SKM-1 (cell line): ENCODE results near the gene HSPB6.
A peak's percentile ranks its signal among the peaks of the same experiment; 100 is the strongest.

Source experiments
- DNase-seq: peaks from one replicate; lab custom pipeline; 2025; ENCODE audit not compliant: unreplicated experiment; lab: John Stamatoyannopoulos, UW

HSPB6 gene

DNA sequence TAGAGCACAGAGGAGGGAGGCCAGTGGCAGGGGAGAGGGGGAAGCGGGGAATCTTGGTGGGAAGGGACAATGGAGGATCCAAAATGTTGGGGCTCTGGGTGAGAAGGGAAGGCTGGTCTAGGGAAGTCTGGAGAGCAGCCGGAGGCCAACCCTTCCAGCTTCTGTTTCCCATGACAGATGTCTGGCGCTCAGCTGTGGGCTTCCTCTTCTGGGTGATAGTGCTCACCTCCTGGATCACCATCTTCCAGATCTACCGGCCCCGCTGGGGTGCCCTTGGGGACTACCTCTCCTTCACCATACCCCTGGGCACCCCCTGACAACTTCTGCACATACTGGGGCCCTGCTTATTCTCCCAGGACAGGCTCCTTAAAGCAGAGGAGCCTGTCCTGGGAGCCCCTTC lies 10.3 kb downstream of the HSPB6 start:
- DNase-seq, result no peak

DNA sequence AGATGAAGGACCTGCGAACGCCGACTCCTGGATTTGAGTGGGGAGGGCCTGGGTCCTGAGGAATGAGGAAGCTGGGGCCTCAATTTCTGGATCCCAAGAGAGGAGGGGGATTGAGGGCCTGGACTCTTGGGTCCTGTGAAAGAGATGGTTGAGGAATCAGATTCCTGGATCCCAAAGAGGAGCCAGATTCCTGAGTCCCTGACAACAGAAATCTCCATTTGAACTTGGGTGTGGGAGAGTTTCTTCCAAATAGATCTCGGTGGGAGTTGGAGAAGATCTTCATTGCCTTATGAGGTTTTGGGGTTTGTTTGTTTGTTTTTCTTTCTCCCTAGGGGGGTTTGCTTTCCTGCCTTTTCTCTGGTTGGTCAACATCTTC lies 10.8 kb downstream of the HSPB6 start:
- DNase-seq, result no peak

DNA sequence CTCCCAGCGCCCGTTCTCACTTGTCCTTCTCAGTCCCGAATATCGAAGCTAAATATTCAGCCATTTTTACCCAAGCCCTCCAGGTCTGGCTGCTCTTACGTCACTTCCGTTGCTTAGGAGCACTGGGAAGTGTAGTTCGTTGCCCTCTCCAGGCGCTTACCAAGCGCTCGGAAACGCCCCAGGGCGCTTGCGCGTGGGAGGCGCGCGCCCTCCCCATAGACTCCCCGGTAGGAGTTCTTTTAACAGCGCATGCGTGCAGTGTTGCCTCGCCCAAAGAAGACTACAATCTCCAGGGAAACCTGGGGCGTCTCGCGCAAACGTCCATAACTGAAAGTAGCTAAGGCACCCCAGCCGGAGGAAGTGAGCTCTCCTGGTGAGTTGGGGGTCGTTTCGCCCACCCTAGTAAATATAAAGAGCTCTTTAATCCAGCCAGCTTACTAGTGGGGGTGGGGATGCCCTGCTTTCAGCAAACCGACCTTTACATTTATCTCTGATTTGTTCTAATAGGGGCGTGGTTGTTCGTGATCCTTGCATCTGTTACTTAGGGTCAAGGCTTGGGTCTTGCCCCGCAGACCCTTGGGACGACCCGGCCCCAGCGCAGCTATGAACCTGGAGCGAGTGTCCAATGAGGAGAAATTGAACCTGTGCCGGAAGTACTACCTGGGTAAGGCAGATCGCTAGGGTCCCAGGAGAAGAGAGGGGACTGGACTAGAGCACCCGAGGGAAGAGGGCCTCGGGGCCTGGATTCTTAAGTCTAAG lies 11.3 kb downstream of the HSPB6 start, which contains the start of the genes PSENEN and U2AF1L4:
TSS of gene PSENEN (plus strand) at position 324 of the 759 bp plus-strand sequence. CDS start at position 604, 280 bp downstream.
TSS of gene U2AF1L4 (minus strand) at position 91 of the 759 bp plus-strand sequence. CDS start at position 64, 27 bp downstream.
- DNase-seq, result peak; percentile 96

DNA sequence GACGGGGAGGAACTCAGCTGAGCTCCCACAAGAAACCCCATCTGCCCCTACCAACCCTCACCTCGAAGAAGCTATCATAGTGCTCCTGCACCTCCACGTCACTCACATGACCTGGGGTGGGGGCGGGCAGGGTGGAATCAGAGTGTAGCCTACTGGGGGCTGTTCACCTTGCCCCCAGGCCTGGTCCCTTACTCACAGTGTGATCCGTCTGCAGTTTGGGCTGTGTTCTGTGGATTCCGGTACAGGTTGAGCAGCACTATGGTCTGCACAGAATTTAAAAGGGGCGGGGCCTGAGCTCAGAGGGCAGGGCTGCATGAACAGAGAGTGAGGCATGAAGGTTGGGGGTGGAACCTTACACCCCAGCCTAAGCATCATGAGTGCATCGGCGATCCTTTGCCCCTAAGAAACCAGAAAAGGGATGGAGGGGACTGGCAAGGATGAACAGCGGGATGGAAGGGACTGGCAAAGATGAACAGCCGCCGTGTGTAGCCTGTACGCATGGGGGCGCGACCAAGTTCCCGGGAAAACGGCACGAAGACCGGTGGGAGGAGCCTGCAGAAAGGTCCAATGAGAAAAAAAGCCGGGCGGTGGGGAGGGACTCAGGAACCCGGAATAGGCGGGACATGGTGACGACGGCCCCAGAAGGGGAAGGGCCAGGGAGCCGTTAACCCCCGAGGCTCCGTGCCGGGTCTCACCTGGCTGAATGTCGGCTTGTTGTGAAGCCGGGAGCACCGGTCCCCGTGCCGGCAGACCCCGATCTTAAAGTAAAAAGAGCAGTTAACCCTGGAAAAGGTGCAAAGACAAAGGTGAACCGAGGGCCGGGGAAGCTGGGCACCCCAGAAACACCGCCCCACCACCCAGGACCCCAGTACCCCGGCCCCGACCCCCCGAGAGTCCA lies 12.2 kb downstream of the HSPB6 start:
- DNase-seq, result peak; percentile 89

DNA sequence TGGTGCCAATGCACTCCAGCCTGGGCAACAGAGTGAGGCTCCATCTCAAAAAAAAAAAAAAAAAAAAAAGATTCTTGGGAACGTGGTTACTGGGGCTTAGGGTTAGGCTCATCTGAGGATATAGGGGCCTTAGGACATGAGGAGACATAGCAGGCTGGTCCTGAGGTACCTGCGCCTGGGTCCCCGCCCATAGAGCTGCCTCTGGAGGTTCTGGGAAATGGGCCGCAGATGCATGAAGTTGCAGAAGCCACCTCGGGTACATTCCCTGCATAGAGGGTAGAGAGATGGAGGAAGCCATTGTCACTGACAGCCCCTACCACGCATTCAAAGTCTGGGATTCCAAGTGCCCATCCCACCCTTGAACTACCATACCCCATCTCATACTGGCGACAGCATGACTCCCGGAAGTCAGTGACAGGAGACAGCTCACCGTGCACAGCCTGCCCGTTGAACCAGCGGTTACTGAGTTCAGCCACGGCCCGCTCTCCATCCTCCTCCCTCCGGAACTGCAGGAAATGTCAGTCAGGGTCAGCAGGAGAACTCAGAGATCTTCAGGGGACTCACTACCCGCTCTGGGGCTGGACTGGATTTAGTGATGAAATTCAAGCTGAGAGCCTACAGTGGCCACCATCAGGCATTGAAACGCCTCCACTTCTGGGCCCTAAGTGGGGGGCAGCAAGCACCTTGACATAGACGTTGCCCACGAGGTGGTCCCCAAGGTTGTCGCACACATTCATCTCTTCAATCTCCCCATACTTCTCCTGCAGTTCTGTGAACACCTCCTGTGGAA lies 13.0 kb downstream of the HSPB6 start:
- no peak for DNase-seq

DNA sequence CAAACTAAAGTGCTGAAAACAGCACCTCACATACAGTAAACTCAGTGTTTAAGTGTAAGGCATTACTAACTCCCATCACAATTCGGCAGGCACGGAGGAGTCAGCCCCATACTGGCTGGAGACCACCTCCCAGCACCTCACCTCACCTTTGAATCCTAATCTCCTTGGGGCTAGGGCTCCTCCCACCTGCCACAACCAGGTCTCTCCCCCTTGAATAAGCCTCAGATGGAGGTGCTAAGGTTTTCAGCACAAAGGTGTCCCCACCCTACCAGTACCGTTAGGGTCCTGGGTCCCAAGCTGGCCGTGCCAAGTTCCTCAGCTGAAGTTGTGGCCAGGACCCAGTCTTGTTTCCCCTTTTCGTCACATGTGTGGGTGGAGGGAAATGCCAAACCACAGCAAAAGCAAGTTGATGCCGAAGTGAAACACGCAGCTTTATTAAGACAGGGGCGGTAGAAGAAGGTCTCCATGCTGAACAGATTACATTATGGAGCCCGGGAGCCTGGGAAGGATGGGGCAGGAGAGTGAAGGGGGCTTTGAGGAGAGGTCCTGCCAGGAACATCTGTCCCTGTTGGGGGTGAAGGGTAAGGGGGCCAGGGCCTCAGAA lies 14.6 kb downstream of the HSPB6 start, which contains the start of gene IGFLR1:
TSS of gene IGFLR1 (minus strand) at position 332 of the 604 bp plus-strand sequence. CDS start 1,272 bp downstream, outside the sequence.
- peak; percentile 21 for DNase-seq

DNA sequence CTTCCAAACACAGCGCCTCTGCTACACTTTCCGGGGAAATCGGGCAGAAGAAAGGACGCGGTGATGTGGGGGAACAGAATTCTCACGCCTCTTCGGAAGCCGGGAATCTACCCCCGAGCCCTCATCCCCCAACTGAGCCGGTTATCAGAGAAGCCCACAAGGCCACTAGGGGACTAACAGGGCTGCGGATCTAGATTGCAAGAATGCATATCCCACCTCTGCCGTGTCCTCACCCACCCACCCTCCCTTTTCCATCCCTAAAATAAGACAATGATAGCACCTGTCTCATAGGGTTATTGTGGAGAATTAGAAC lies 15.7 kb downstream of the HSPB6 start:
- DNase-seq, result no peak

DNA sequence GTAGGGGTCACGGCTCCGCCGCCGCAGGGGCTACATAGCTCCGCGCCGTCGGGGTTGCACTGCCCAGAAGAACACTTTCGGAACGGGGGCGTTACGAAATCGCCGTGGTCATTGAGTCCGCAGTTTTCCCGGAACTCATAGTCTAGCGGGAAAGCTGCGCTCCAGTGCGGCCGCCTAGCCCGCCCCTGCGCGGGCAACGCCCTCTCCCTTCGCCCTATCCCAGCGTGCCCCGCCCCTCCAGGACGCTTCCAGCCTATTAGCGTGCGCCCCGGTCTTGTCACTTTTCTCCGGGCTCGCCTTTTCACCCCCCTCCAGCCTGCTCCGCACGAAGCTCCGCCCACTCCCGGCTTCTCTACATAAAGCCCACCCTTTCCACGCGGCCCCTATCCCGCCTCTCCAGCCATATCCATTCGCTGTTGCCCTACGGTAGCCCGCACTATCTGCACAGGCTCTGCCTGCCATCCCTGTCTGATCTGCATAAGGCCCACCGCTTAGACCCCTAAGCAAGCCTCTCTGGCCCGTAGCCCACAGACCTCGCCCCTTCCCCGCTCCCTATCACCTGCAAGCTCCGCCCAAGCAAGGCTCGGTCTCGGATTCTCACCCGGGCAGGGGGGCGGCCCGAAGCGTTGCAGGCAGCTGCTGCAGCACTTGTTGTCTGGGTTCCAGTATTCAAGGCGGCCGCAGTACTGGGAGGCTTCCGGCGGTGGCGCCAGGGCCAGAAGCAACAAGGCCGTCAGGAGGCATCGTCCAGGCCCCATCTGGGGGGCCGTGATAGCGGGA lies 16.2 kb downstream of the HSPB6 start:
- DNase-seq, result peak; percentile 98

DNA sequence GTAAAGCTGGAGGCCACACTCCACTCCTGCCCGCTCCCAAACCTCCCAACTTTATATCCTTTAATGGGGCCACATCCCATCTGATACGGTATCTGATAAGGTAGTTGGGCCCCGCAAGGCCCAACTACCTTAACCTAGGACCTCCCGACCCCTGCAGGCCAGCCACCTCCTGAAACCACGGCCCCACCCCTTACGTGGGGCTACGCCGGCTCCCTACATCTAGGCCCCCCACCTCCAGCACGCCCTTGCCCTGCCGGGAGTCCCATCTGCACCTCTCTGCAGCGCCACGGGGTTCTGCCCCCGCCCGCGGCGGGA lies 16.8 kb downstream of the HSPB6 start:
- DNase-seq, result no peak

DNA sequence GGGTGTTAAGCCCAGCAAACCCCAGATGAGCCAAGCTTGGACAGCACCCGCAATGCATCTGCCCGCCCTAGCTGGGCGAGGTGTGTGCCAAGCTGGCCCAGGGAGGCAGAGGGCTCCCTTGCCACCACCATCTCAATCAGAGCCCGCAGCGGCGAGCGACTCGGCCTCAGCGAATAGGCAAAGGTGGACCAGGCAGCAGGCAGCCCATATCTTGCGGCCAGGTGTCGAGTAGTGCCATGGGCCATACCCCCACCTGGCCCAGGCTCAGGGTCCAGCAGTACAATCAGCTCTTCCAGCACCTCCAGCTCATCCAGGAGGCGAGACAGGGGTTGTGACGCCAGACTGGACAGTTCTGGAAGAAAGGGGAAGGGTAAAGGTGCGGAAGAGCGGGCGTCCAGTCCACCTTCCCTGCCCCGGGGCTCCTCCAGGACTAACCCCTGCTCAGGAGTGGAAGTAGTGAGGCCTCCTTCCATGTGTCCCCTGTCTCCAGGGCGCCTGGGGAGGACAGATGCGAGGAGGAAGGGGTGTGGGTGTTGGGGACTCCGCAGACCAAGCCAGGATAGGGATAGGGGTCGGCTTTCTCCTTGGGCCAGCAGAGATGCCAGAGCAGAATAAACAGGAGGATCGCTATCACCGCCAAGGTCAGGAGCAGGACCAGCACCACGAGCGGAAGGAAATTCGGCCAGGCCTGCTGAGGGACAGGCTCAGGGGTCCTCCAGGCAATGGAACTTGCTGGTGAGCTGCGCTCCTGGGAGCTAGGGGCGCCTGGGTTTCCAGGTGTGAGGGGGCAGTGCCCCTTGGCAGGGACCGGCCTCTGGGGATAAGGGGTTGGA lies 17.3 kb downstream of the HSPB6 start:
- DNase-seq, result no peak

DNA sequence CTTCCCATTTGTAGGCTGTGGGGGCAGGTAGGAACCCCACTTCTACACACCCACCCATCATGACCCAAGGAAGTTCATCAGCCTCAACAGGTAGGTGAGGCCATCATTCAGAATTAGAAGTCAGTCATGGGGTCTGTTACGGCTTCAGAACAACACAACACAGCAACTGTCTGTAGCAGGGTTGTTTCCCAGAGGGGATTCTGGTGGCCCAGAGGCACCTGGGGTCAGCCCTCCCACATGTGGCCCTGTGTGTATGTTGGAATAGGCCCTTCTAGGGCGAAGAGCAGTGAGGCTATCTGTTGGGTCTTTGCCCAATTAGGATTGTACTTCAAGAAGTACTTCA lies 18.0 kb downstream of the HSPB6 start:
- no peak for DNase-seq

DNA sequence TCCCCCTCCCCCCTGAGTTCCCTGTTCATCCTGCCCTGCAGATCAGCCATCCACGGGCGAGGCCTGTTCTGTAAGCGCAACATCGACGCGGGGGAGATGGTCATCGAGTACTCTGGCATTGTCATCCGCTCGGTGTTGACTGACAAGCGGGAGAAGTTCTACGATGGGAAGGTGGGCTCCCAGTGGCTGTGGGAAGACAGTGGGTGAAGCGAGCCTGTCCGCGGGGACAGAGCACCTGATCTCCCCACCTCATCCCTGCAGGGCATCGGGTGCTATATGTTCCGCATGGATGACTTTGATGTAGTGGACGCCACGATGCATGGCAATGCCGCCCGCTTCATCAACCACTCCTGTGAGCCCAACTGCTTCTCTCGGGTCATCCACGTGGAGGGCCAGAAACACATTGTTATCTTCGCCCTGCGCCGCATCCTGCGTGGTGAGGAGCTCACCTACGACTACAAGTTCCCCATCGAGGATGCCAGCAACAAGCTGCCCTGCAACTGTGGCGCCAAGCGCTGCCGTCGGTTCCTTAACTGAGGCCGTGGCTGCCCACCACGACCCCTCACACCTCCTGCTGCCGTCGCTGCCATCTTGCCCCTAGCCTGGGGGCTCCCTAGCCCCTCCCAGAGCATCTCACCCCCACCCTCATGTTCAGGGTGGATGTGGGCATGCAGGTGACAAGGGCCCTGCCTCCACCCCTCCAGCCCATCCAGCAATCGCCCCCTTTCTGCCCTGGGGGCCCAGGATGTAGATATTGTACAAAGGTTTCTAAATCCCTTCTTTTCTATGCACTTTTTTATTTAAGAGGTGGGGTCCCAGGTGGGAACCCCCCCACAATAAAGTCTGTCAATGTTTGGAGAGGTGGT lies 18.6 kb downstream of the HSPB6 start:
- no peak for DNase-seq

DNA sequence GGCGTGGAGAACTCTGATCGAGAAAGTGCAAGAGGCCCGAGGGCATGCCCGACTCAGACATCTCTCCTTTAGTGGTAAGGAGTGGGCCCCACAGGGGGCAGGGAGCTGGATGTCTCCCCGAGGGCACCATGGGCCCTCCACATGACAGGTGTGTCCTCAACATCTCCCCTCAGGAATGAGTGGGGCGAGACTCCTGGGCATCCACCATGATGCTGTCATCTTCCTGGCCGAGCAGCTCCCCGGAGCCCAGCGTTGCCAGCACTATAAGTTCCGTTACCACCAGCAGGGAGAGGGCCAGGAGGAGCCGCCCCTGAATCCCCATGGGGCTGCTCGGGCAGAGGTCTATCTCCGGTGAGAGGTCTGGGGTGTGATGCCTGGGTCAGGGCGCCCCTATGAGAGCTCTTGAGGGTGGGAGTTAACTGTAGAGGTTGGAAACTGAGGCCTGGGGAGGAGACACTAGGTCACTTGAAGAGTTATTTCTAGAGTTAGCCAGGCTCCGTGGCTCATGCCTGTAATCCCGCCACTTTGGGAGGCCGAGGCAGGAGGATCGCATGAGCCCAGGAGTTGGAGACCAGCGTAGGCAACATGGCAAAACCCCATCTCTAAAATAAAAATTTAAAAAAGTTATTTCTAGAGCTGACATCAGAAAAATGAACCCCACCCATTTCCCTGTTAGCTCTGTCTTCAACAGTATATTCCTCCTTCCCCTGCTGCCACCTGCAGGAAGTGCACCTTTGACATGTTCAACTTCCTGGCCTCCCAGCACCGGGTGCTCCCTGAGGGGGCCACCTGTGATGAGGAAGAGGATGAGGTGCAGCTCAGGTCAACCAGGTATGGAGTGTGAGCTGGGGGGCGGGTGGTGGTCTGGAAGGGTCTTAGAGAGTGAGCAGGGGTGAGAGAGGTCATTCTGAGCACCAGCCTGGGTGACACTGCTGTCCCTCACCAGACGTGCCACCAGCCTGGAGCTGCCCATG lies 19.6 kb downstream of the HSPB6 start:
- no peak for DNase-seq

DNA sequence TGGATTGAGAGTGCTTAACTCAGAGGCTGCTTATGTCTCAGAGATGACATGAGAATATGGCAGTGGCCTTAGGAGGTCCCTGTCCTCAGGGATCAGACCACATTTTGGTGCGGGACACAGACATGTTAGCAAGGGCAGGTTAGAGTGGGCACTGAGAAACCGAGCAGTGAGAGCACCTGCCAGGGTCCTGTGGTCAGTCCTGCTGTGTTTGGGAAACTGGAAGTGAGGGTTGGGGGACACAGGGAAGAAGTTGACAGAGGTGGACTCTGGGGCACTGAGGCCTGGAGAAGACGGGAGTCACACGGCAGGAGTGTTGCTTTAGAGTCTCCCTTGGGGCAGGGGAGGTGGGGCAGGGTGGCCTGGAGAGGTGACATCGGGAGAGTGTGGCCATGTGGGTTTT lies 21.9 kb downstream of the HSPB6 start:
- DNase-seq, result no peak

DNA sequence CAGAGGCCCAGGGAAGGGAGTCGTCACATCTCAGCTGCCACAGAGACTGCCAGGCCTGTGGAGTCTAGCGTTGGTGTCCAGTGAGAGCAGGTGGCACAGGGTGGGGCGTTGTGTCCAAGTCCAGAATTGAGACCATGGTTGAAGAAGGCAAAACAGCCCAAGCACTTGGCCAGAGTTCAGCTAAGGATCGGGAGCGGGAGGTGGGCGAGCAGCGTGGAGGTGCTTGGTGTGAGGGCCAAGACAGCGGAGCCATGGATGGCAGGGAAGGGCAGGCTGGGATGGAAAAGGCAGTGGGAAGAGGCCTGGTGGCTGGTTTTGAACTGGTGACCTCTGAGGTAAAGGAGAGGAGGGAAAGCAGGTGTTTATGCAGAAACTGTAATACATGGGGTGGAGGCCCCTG lies 22.6 kb downstream of the HSPB6 start:
- DNase-seq, result no peak

DNA sequence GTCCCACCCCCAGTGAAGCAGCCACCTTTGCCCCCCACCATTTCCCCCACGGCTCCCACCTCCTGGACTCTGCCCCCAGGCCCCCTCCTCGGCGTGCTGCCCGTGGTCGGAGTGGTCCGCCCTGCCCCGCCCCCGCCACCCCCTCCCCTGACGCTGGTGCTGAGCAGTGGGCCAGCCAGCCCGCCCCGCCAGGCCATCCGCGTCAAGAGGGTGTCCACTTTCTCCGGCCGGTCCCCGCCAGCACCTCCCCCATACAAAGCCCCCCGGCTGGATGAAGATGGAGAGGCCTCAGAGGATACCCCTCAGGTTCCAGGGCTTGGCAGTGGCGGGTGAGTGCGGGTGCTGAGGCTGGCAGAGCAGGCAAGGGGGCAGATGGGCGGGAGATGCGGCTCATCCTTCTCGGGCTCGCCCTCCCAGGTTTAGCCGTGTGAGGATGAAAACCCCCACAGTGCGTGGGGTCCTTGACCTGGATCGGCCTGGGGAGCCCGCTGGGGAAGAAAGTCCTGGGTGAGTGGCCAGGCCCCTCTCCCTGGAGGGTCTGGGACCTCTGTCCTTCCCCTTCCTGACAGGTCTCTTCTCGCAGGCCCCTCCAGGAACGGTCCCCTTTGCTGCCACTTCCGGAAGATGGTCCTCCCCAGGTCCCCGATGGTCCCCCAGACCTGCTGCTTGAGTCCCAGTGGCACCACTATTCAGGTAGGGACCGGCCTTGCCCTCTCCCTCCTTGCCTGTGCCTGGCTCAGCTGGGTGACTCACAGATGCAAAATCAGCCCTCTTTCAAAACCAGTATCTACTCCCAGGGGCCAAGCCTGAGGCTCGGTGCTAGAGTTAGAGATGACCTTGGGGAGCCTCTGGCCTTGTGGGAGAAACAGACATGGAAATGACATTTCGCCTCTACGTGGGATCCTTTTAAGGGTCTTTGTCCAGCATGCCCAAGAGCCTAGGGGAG lies 23.4 kb downstream of the HSPB6 start:
- no peak for DNase-seq
